OCI-LY1 (cell line): ENCODE data around the gene CABYR.

Experiments used
- CTCF ChIP-seq: fragments of 200-600 bp; sonication (generic), shearing (Covaris generic); IDR thresholded peaks from 2 replicates; pipeline ENCODE4 v1.5.1; 2017; ENCODE audit warnings: mild to moderate bottlenecking, antibody characterized with exemption, low read length, moderate library complexity, mixed read lengths
- EZH2 ChIP-seq: fragments of 200-600 bp; sonication (generic), shearing (Covaris generic); IDR thresholded peaks from 2 replicates; pipeline ENCODE4 v1.8.0; 2017; ENCODE audit warnings: borderline replicate concordance, mixed run types, mild to moderate bottlenecking, antibody characterized with exemption, low read length, moderate library complexity, mixed read lengths

GRCh38 chr18:24111936-24112335 is 26.9 kb upstream of the CABYR start:
- no peak for TF ChIP-seq CTCF
- no peak for TF ChIP-seq EZH2
